ENCODE measurements around the gene TDRD7. TPM values are rescaled to one million over a fixed set of nuclear protein-coding genes. Genes with fewer than 3 reads are reported as not detected.

TDRD7 gene
- total and polyA plus RNA-seq, 9 of the 15 experiments (the other 6 are each of a cell fraction or from before 2014, with no cell fraction given) = 2.2 to 7.7 (median 5.2) TPM

GRCh38 chr9:97503862-97504210 lies 91.9 kb downstream of the TDRD7 start (continued):
- TF ChIP-seq ATF6 (CRISPR knock-in tag; IDR thresholded peaks at IDR 0.05) (no peak), TCFL5 (CRISPR knock-in tag; conservative IDR thresholded peaks at IDR 0.05) (no peak), HDGF (IDR thresholded peaks at IDR 0.05) (peak; percentile 64; the same call in 1 of the 2 replicates), SETDB1 (IDR thresholded peaks at IDR 0.05; ENCODE audit: low read length) (no peak), STAT5A (IDR thresholded peaks at IDR 0.05; ENCODE audit: borderline replicate concordance, low read length) (no peak), MEIS2 (IDR thresholded peaks at IDR 0.05; ENCODE audit: partially characterized antibody) (no peak), ZNF431 (CRISPR knock-in tag; IDR thresholded peaks at IDR 0.05) (0 out of 2 replicates have a peak, but pooled peaks have one; percentile 11), MECOM (CRISPR knock-in tag; IDR thresholded peaks at IDR 0.05) (no peak), DPF2 (IDR thresholded peaks at IDR 0.05) (0 out of 2 replicates have a peak, but pooled peaks have one; percentile 54), L3MBTL2 (IDR thresholded peaks at IDR 0.05) (no peak), ZNF143 (CRISPR knock-in tag; IDR thresholded peaks at IDR 0.05) (no peak), ZNF239 (CRISPR knock-in tag; IDR thresholded peaks at IDR 0.05) (no peak), E2F5 (CRISPR knock-in tag; IDR thresholded peaks at IDR 0.05) (no peak), HNRNPK (IDR thresholded peaks at IDR 0.05; ENCODE audit: low read depth, low read length, poor library complexity, severe bottlenecking) (no peak), XRCC4 (IDR thresholded peaks at IDR 0.05; ENCODE audit: extremely low read depth, insufficient read depth, insufficient read length) (no peak)
- TF ChIP-seq, protein P1, sequence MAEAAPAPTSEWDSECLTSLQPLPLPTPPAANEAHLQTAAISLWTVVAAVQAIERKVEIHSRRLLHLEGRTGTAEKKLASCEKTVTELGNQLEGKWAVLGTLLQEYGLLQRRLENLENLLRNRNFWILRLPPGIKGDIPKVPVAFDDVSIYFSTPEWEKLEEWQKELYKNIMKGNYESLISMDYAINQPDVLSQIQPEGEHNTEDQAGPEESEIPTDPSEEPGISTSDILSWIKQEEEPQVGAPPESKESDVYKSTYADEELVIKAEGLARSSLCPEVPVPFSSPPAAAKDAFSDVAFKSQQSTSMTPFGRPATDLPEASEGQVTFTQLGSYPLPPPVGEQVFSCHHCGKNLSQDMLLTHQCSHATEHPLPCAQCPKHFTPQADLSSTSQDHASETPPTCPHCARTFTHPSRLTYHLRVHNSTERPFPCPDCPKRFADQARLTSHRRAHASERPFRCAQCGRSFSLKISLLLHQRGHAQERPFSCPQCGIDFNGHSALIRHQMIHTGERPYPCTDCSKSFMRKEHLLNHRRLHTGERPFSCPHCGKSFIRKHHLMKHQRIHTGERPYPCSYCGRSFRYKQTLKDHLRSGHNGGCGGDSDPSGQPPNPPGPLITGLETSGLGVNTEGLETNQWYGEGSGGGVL (CRISPR knock-in tag; IDR thresholded peaks at IDR 0.05) = no peak
- TF ChIP-seq, protein P2, sequence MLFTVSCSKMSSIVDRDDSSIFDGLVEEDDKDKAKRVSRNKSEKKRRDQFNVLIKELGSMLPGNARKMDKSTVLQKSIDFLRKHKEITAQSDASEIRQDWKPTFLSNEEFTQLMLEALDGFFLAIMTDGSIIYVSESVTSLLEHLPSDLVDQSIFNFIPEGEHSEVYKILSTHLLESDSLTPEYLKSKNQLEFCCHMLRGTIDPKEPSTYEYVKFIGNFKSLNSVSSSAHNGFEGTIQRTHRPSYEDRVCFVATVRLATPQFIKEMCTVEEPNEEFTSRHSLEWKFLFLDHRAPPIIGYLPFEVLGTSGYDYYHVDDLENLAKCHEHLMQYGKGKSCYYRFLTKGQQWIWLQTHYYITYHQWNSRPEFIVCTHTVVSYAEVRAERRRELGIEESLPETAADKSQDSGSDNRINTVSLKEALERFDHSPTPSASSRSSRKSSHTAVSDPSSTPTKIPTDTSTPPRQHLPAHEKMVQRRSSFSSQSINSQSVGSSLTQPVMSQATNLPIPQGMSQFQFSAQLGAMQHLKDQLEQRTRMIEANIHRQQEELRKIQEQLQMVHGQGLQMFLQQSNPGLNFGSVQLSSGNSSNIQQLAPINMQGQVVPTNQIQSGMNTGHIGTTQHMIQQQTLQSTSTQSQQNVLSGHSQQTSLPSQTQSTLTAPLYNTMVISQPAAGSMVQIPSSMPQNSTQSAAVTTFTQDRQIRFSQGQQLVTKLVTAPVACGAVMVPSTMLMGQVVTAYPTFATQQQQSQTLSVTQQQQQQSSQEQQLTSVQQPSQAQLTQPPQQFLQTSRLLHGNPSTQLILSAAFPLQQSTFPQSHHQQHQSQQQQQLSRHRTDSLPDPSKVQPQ (CRISPR knock-in tag; IDR thresholded peaks at IDR 0.05; ENCODE audit: borderline replicate concordance) = no peak
- TF ChIP-seq, protein P3, sequence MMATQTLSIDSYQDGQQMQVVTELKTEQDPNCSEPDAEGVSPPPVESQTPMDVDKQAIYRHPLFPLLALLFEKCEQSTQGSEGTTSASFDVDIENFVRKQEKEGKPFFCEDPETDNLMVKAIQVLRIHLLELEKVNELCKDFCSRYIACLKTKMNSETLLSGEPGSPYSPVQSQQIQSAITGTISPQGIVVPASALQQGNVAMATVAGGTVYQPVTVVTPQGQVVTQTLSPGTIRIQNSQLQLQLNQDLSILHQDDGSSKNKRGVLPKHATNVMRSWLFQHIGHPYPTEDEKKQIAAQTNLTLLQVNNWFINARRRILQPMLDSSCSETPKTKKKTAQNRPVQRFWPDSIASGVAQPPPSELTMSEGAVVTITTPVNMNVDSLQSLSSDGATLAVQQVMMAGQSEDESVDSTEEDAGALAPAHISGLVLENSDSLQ (IDR thresholded peaks at IDR 0.05) = no peak
- TF ChIP-seq, protein P4, sequence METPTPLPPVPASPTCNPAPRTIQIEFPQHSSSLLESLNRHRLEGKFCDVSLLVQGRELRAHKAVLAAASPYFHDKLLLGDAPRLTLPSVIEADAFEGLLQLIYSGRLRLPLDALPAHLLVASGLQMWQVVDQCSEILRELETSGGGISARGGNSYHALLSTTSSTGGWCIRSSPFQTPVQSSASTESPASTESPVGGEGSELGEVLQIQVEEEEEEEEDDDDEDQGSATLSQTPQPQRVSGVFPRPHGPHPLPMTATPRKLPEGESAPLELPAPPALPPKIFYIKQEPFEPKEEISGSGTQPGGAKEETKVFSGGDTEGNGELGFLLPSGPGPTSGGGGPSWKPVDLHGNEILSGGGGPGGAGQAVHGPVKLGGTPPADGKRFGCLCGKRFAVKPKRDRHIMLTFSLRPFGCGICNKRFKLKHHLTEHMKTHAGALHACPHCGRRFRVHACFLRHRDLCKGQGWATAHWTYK (CRISPR knock-in tag; IDR thresholded peaks at IDR 0.05) = peak; percentile 31; the same call in 1 of the 2 replicates

Measured in K562 (cell line).